ENCODE results near the gene SIGLEC7. TPM values are rescaled to one million over a fixed set of nuclear protein-coding genes. Genes with fewer than 3 reads are reported as not detected.

Gene SIGLEC7
- total RNA-seq, 2 donors from 2014 or later = 2.4 to 5.9 TPM

DNA sequence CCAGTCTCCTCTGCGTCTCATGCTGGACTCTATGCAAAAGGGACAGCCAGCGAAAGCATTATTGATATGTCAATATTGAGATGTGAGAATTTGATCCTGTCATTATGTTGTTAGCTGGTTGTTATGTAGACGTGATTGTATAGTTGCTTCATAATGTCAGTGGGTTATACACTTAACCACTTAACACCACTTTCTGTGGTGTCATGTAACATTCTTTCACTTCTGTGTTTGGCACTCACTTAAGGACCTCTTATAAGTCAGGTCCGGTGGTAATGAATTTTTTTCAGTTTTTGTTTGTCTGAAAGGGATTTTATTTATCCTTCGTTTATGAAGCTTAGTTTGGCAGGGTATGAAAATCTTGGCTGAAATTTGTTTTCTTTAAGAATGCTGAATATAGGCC is 7.1 kb upstream of the SIGLEC7 start:
- DNase-seq (ENCODE audit: low spot score) = no peak

DNA sequence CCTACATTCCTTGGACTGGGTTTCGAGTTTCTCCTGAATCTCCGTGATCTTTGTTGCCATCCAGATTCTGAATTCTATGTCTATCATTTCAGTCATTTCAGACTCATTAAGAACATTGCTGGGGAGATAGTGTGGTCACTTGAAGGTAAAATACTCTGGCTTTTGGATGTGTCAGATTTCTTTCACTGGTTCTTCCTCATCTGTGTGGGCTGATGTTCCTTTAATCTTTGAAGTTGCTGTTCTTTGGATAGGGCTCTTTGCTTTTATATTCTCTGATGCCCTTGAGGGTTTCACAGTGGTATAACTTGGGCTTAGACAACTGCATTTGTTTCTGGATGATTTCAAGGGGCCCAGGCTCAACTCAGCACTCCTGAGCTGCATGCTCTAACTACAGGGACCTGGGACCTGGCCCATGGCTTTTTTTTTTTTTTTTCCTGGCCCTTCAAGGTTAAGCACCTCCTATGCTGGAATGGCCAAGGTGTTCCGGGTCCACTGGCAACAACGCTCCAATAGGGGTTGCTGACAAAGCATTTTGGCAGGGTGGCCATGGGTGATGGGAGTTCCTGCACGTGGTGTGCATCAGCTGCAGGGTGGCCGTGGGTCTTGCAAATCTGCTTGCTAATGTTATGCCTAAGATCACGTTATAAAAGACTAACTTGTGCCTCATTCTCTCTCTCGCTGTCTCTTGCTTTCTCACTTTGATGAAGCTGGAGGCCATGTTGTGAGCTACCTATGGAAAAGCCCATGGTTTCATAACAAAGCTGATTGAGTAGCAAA is 5.9 kb upstream of the SIGLEC7 start:
- ATAC-seq (ENCODE audit: insufficient number of reproducible peaks, low FRiP score, low read depth) = no peak
- TF ChIP-seq, protein P1, sequence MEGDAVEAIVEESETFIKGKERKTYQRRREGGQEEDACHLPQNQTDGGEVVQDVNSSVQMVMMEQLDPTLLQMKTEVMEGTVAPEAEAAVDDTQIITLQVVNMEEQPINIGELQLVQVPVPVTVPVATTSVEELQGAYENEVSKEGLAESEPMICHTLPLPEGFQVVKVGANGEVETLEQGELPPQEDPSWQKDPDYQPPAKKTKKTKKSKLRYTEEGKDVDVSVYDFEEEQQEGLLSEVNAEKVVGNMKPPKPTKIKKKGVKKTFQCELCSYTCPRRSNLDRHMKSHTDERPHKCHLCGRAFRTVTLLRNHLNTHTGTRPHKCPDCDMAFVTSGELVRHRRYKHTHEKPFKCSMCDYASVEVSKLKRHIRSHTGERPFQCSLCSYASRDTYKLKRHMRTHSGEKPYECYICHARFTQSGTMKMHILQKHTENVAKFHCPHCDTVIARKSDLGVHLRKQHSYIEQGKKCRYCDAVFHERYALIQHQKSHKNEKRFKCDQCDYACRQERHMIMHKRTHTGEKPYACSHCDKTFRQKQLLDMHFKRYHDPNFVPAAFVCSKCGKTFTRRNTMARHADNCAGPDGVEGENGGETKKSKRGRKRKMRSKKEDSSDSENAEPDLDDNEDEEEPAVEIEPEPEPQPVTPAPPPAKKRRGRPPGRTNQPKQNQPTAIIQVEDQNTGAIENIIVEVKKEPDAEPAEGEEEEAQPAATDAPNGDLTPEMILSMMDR (IDR thresholded peaks at IDR 0.05) = no peak
- no peaks in the 10 kb centered on the region for H3K36me3 ChIP-seq
- H3K4me1 ChIP-seq (ENCODE audit: control insufficient read depth in 1 of 2, low read depth in 2 of 2) = peaks cover 9 to 13% of the 10 kb centered on the region in 2 donors
- H3K4me3 ChIP-seq = no peak overlapping the region
- no peak for DNase-seq (ENCODE audit: low spot score)
- no peaks in the 10 kb centered on the region for H3K27me3 ChIP-seq (replicated peaks; ENCODE audit: insufficient read depth)
- H3K9me3 ChIP-seq = no peaks in the 10 kb centered on the region
- H3K27ac ChIP-seq = peak overlapping the region in 1 of 2 donors; percentile 52

More for the DNA sequence above, 7.1 kb upstream of the SIGLEC7 start:
- ATAC-seq (ENCODE audit: insufficient number of reproducible peaks, low FRiP score, low read depth) = no peak
- H3K27ac ChIP-seq = no peak overlapping the region
- H3K4me1 ChIP-seq (ENCODE audit: control insufficient read depth in 1 of 2, low read depth in 2 of 2) = peaks cover 9 to 13% of the 10 kb centered on the region in 2 donors
- H3K4me3 ChIP-seq = no peak overlapping the region
- H3K36me3 ChIP-seq = no peaks in the 10 kb centered on the region
- H3K27me3 ChIP-seq (replicated peaks; ENCODE audit: insufficient read depth) = no peaks in the 10 kb centered on the region
- H3K9me3 ChIP-seq = no peaks in the 10 kb centered on the region
- TF ChIP-seq, protein P1 (IDR thresholded peaks at IDR 0.05) = no peak

- no peak overlapping the region for H3K4me3 ChIP-seq
- DNase-seq (ENCODE audit: low spot score) (no peak), ATAC-seq (ENCODE audit: insufficient number of reproducible peaks, low FRiP score, low read depth) (no peak)
- peak overlapping the region in 1 of 2 donors; percentile 52 for H3K27ac ChIP-seq
- TF ChIP-seq, protein P1 (IDR thresholded peaks at IDR 0.05) = no peak
- no peaks in the 10 kb centered on the region for H3K36me3 ChIP-seq
- peaks cover 5 to 9% of the 10 kb centered on the region in 2 donors for H3K4me1 ChIP-seq (ENCODE audit: control insufficient read depth in 1 of 2, low read depth in 2 of 2)
- no peaks in the 10 kb centered on the region for H3K27me3 ChIP-seq (replicated peaks; ENCODE audit: insufficient read depth)
- H3K9me3 ChIP-seq = no peaks in the 10 kb centered on the region
These were observed 5.1 kb upstream of the SIGLEC7 start for GRCh38 chr19:51136851-51137551.

GRCh38 chr19:51137792-51138425 is 4.2 kb upstream of the SIGLEC7 start:
- DNase-seq (ENCODE audit: low spot score) (no peak), ATAC-seq (ENCODE audit: insufficient number of reproducible peaks, low FRiP score, low read depth) (no peak)
- peaks cover 0 to 3% of the 10 kb centered on the region in 2 donors for H3K4me1 ChIP-seq (ENCODE audit: control insufficient read depth in 1 of 2, low read depth in 2 of 2)
- TF ChIP-seq, protein P1 (IDR thresholded peaks at IDR 0.05) = no peak
- H3K27ac ChIP-seq = peak overlapping the region in 1 of 2 donors; percentile 52
- no peaks in the 10 kb centered on the region for H3K27me3 ChIP-seq (replicated peaks; ENCODE audit: insufficient read depth)
- no peaks in the 10 kb centered on the region for H3K9me3 ChIP-seq
- H3K36me3 ChIP-seq = no peaks in the 10 kb centered on the region
- H3K4me3 ChIP-seq = no peak overlapping the region

DNA sequence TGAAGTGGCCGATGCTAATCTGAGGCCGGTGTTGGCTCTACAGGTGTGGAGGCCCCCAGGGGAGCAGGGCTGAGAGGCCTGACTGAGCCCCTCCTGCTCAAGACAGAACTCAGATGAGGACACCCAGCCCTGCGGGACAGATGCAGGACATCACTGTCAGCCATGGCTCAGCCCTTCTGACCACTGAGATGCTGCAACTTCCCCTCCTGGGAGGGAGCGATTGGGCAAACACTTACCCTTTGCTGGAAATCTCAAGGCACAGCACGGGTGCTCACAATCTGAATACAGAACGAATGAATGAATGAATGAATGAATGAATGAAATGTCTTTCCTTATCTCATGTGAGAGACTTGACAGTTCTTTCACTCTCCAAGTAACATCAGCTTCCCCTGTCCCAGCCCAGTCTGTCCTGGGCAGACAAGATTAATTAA is 3.5 kb upstream of the SIGLEC7 start:
- Histone ChIP-seq H3K9me3 (no peaks in the 10 kb centered on the region), H3K27me3 (replicated peaks; ENCODE audit: insufficient read depth) (no peaks in the 10 kb centered on the region), H3K4me1 (ENCODE audit: control insufficient read depth in 1 of 2, low read depth in 2 of 2) (peaks cover 0 to 3% of the 10 kb centered on the region in 2 donors), H3K36me3 (no peaks in the 10 kb centered on the region), H3K27ac (peak overlapping the region in 1 of 2 donors; percentile 55), H3K4me3 (no peak overlapping the region)
- TF ChIP-seq, protein P1 (IDR thresholded peaks at IDR 0.05) = no peak
- ATAC-seq (ENCODE audit: insufficient number of reproducible peaks, low FRiP score, low read depth) = no peak
- DNase-seq (ENCODE audit: low spot score) = no peak

Data from thoracic aorta (tissue), 2 donors.